MM.1S (cell line): ENCODE data around the gene CYB5R2.

Experiments used
- CTCF ChIP-seq: fragments of 300-600 bp; sonication (generic); IDR thresholded peaks from 2 replicates; pipeline ENCODE4 v1.5.1; 2016; ENCODE audit warnings: antibody characterized with exemption, low read length, mixed read lengths
- EZH2 ChIP-seq: fragments of 300-600 bp; sonication (generic); optimal IDR thresholded peaks from 2 replicates; pipeline ENCODE3; 2017; ENCODE audit warnings: low read depth, mild to moderate bottlenecking, antibody characterized with exemption, low read length, mixed read lengths
- EZH2phosphoT487 ChIP-seq: fragments of 300-600 bp; sonication (generic); IDR thresholded peaks from 2 replicates; pipeline ENCODE4 v1.6.1; 2018; ENCODE audit warnings: antibody characterized with exemption, low read length

- TF ChIP-seq CTCF (no peak), EZH2phosphoT487 (no peak), EZH2 (no peak)
These were observed 2.7 kb downstream of the CYB5R2 start for GRCh38 chr11:7670641-7671040.
